SJCRH30 (cell line): ENCODE measurements around the gene KIF1A. TPM values are rescaled to one million over a fixed set of nuclear protein-coding genes. Genes with fewer than 3 reads are reported as not detected.
A peak's percentile ranks its signal among the peaks of the same experiment; 100 is the strongest.

ENCODE experiments used
- DNase-seq, 2 experiments: peaks; one replicate each; pipeline ENCODE4 v3.0.0-alpha.2; 2015 to 2020
- H3K27ac ChIP-seq: fragments of 250-450 bp; sonication (Bioruptor Pico); 2 replicates; pipeline ENCODE4 v1.5.1; 2020; ENCODE audit warnings: mild to moderate bottlenecking, moderate library complexity
- H3K27me3 ChIP-seq: fragments of 250-450 bp; sonication (Bioruptor Pico); 2 replicates; pipeline ENCODE4 v1.5.1; 2020; ENCODE audit warnings: mild to moderate bottlenecking, moderate library complexity
- H3K36me3 ChIP-seq: fragments of 250-450 bp; sonication (Bioruptor Pico); 2 replicates; pipeline ENCODE4 v1.5.1; 2020; ENCODE audit warnings: mild to moderate bottlenecking, moderate library complexity
- H3K4me1 ChIP-seq: fragments of 250-450 bp; sonication (Bioruptor Pico); 2 replicates; pipeline ENCODE4 v1.5.1; 2020; ENCODE audit warnings: mild to moderate bottlenecking, moderate library complexity
- H3K4me3 ChIP-seq: fragments of 250-450 bp; sonication (Bioruptor Pico); 2 replicates; pipeline ENCODE4 v1.5.1; 2020; ENCODE audit warnings: mild to moderate bottlenecking, moderate library complexity
- H3K9me3 ChIP-seq: fragments of 250-450 bp; sonication (Bioruptor Pico); replicated peaks from 2 replicates; pipeline ENCODE4 v1.5.1; 2020; ENCODE audit warnings: mild to moderate bottlenecking, moderate library complexity
- total RNA-seq: library from RNA; depleted of rRNA; stranded (reverse); fragments of >200 nt; shearing (Covaris generic); gene quantifications from 2 replicates; pipeline ENCODE4 v1.2.3, GENCODE V29; 2014; rRNA removed

KIF1A gene
- 3.7 and 4.0 TPM in 2 replicates for total RNA-seq

GRCh38 chr2:240819858-240820606 is at the start of gene KIF1A:
KIF1A (minus strand) TSS chr2:240820219; CDS start chr2:240797752, 22,467 bp downstream.
- Histone ChIP-seq H3K27ac (no peak within 1 kb of the TSS), H3K9me3 (peaks cover 9% of the 10 kb centered on the region), H3K4me1 (peaks cover 11% of the 10 kb centered on the region; the same call in 1 of the 2 replicates), H3K4me3 (peak within 1 kb of the TSS; percentile 40), H3K36me3 (0 out of 2 replicates have a peak, but pooled peaks cover 2% of the 10 kb centered on the region), H3K27me3 (peaks cover 41% of the 10 kb centered on the region)
- DNase-seq, result no peak

- Histone ChIP-seq H3K27me3 (no peaks in the 10 kb centered on the region), H3K36me3 (no peaks in the 10 kb centered on the region), H3K4me1 (peaks cover 36% of the 10 kb centered on the region; the same call in 1 of the 2 replicates), H3K27ac (no peak overlapping the region), H3K4me3 (no peak overlapping the region), H3K9me3 (no peaks in the 10 kb centered on the region)
- no peak for DNase-seq
Measured at GRCh38 chr2:240869109-240869955, 49.3 kb upstream of the KIF1A start.

- peak within 1 kb of the TSS; percentile 3; the same call in 1 of the 2 replicates for H3K27ac ChIP-seq
- H3K27me3 ChIP-seq, result no peaks in the 10 kb centered on the region
- DNase-seq, result peak; percentile 53 to 62
- H3K4me1 ChIP-seq, result peaks cover 28% of the 10 kb centered on the region; the same call in 1 of the 2 replicates
- H3K4me3 ChIP-seq, result no peak within 1 kb of the TSS
- H3K36me3 ChIP-seq, result no peaks in the 10 kb centered on the region
- H3K9me3 ChIP-seq, result no peaks in the 10 kb centered on the region
Measured at GRCh38 chr2:240868286-240869108, 48.5 kb upstream of the KIF1A start, which contains the start of gene AGXT. AGXT (plus strand) TSS chr2:240868824; CDS start chr2:240868866, 42 bp downstream.

- Histone ChIP-seq H3K27me3 (no peaks in the 10 kb centered on the region), H3K9me3 (no peaks in the 10 kb centered on the region), H3K4me3 (no peak overlapping the region), H3K4me1 (peaks cover 18% of the 10 kb centered on the region; the same call in 1 of the 2 replicates), H3K36me3 (no peaks in the 10 kb centered on the region), H3K27ac (no peak overlapping the region)
- DNase-seq, result no peak
Measured at GRCh38 chr2:240865391-240865790, 45.4 kb upstream of the KIF1A start.

GRCh38 chr2:240864475-240864874 is 44.5 kb upstream of the KIF1A start:
- H3K27ac ChIP-seq, result no peak overlapping the region
- no peaks in the 10 kb centered on the region for H3K9me3 ChIP-seq
- no peaks in the 10 kb centered on the region for H3K36me3 ChIP-seq
- peaks cover 18% of the 10 kb centered on the region; the same call in 1 of the 2 replicates for H3K4me1 ChIP-seq
- no peak overlapping the region for H3K4me3 ChIP-seq
- no peaks in the 10 kb centered on the region for H3K27me3 ChIP-seq
- DNase-seq, result no peak

- no peaks in the 10 kb centered on the region for H3K36me3 ChIP-seq
- H3K4me3 ChIP-seq, result no peak overlapping the region
- DNase-seq, result no peak
- no peaks in the 10 kb centered on the region for H3K27me3 ChIP-seq
- no peaks in the 10 kb centered on the region for H3K4me1 ChIP-seq
- no peaks in the 10 kb centered on the region for H3K9me3 ChIP-seq
- no peak overlapping the region for H3K27ac ChIP-seq
Measured at GRCh38 chr2:240861547-240861946, 41.5 kb upstream of the KIF1A start.

GRCh38 chr2:240858871-240859270 is 38.9 kb upstream of the KIF1A start:
- H3K36me3 ChIP-seq, result no peaks in the 10 kb centered on the region
- no peak overlapping the region for H3K4me3 ChIP-seq
- no peak for DNase-seq
- no peaks in the 10 kb centered on the region for H3K4me1 ChIP-seq
- no peaks in the 10 kb centered on the region; the same call in 1 of the 2 replicates for H3K9me3 ChIP-seq
- no peaks in the 10 kb centered on the region for H3K27me3 ChIP-seq
- H3K27ac ChIP-seq, result no peak overlapping the region

GRCh38 chr2:240858321-240858720 is 38.3 kb upstream of the KIF1A start:
- Histone ChIP-seq H3K9me3 (no peaks in the 10 kb centered on the region; the same call in 1 of the 2 replicates), H3K4me3 (no peak overlapping the region), H3K36me3 (no peaks in the 10 kb centered on the region), H3K27me3 (no peaks in the 10 kb centered on the region), H3K4me1 (no peaks in the 10 kb centered on the region), H3K27ac (no peak overlapping the region)
- no peak for DNase-seq

- no peaks in the 10 kb centered on the region for H3K27me3 ChIP-seq
- H3K36me3 ChIP-seq, result no peaks in the 10 kb centered on the region
- H3K9me3 ChIP-seq, result no peaks in the 10 kb centered on the region; the same call in 1 of the 2 replicates
- no peak overlapping the region for H3K4me3 ChIP-seq
- no peaks in the 10 kb centered on the region; the same call in 1 of the 2 replicates for H3K4me1 ChIP-seq
- DNase-seq, result no peak
- no peak overlapping the region for H3K27ac ChIP-seq
Measured at GRCh38 chr2:240857039-240858008, 37.3 kb upstream of the KIF1A start.

GRCh38 chr2:240856151-240856980 is 36.3 kb upstream of the KIF1A start:
- no peak for DNase-seq
- Histone ChIP-seq H3K36me3 (no peaks in the 10 kb centered on the region), H3K27ac (no peak overlapping the region)

GRCh38 chr2:240855670-240856069 is 35.7 kb upstream of the KIF1A start:
- H3K36me3 ChIP-seq, result no peaks in the 10 kb centered on the region
- no peak overlapping the region for H3K4me3 ChIP-seq
- H3K9me3 ChIP-seq, result no peaks in the 10 kb centered on the region; the same call in 1 of the 2 replicates
- H3K27me3 ChIP-seq, result no peaks in the 10 kb centered on the region
- H3K4me1 ChIP-seq, result peaks cover 13% of the 10 kb centered on the region
- DNase-seq, result no peak
- no peak overlapping the region for H3K27ac ChIP-seq

More at GRCh38 chr2:240856151-240856980, 36.3 kb upstream of the KIF1A start:
- no peaks in the 10 kb centered on the region for H3K27me3 ChIP-seq
- H3K4me3 ChIP-seq, result no peak overlapping the region
- H3K9me3 ChIP-seq, result no peaks in the 10 kb centered on the region; the same call in 1 of the 2 replicates
- peaks cover 7% of the 10 kb centered on the region; the same call in 1 of the 2 replicates for H3K4me1 ChIP-seq

GRCh38 chr2:240852671-240853314 is 32.8 kb upstream of the KIF1A start:
- H3K4me1 ChIP-seq, result peaks cover 16% of the 10 kb centered on the region
- no peak overlapping the region for H3K4me3 ChIP-seq
- no peaks in the 10 kb centered on the region for H3K36me3 ChIP-seq
- no peak for DNase-seq
- no peaks in the 10 kb centered on the region; the same call in 1 of the 2 replicates for H3K9me3 ChIP-seq
- H3K27ac ChIP-seq, result no peak overlapping the region
- no peaks in the 10 kb centered on the region for H3K27me3 ChIP-seq
